Lung (tissue), 12 donors: ENCODE measurements around the gene PHB1. TPM values are rescaled to one million over a fixed set of nuclear protein-coding genes. Genes with fewer than 3 reads are reported as not detected.

ENCODE experiments used
- ATAC-seq: fragments of 200-7000 bp; cut with Tn5 transposase; one replicate; pipeline ENCODE4 v1.9.1; 2020; ENCODE audit warnings: moderate number of reproducible peaks; ENCODE audit not compliant: insufficient read depth, low FRiP score
- DNase-seq, 3 donors: peaks; one replicate each; pipeline ENCODE4 v3.0.0-alpha.2; 2013 to 2017
- H3K27ac ChIP-seq, 2 donors: one replicate each; pipeline ENCODE4 v1.5.1; 2013; ENCODE audit warnings: mild to moderate bottlenecking in 2 of 2, moderate library complexity in 2 of 2, control low read depth in 1 of 2, inconsistent platforms in 1 of 2, low read depth in 1 of 2, low read length in 1 of 2
- H3K27me3 ChIP-seq, 3 donors: one replicate each; pipeline ENCODE4 v1.5.1; 2013; ENCODE audit warnings: low read length in 2 of 3; ENCODE audit not compliant: control insufficient read depth in 3 of 3, insufficient read depth in 3 of 3
- H3K36me3 ChIP-seq, 4 donors: one replicate each; pipeline ENCODE4 v1.5.1; 2013; ENCODE audit warnings: low read length in 4 of 4, mild to moderate bottlenecking in 1 of 4, moderate library complexity in 1 of 4; ENCODE audit not compliant: control insufficient read depth in 4 of 4, insufficient read depth in 4 of 4
- H3K4me1 ChIP-seq, 5 donors: one replicate each; pipeline ENCODE4 v1.5.1; 2013; ENCODE audit warnings: low read length in 5 of 5, mild to moderate bottlenecking in 2 of 5, moderate library complexity in 1 of 5; ENCODE audit not compliant: control insufficient read depth in 5 of 5, insufficient read depth in 5 of 5
- H3K4me3 ChIP-seq: one replicate; pipeline ENCODE4 v1.5.1; 2013; ENCODE audit warnings: mild to moderate bottlenecking, control low read depth, moderate library complexity
- H3K9ac ChIP-seq, 2 donors: one replicate each; pipeline ENCODE4 v1.5.1; 2013; ENCODE audit warnings: low read length in 2 of 2, control low read depth in 1 of 2; ENCODE audit not compliant: insufficient read depth in 1 of 2
- H3K9me3 ChIP-seq, 4 donors: one replicate each; pipeline ENCODE4 v1.5.1; 2013; ENCODE audit warnings: low read length in 3 of 4, mild to moderate bottlenecking in 1 of 4, moderate library complexity in 1 of 4; ENCODE audit not compliant: control insufficient read depth in 4 of 4, insufficient read depth in 3 of 4
- CTCF ChIP-seq: IDR thresholded peaks from 2 replicates; pipeline ENCODE4 v1.5.1; 2012; ENCODE audit warnings: mild to moderate bottlenecking; ENCODE audit errors: control extremely low read depth, extremely low read depth
- WGBS, 2 donors: extraction: QIAGEN DNeasy Blood & Tissue Kit; methylation state at CpG; one replicate each; pipeline ENCODE4 v1.1.7; 2013; 5-methylcytosine and 5-hydroxymethylcytosine counted together
- polyA plus RNA-seq, 2 donors: library from polyadenylated mRNA; stranded (reverse); fragments of 200-250 nt; gene quantifications; one replicate each; pipeline ENCODE4 v1.2.1, GENCODE V29; 2013
- total RNA-seq, 2 donors: library from RNA; depleted of rRNA in 1 of 2; stranded (reverse); fragments of >200 nt in 1 of 2; gene quantifications; one replicate each; pipeline ENCODE4 v1.2.1, GENCODE V29; 2014 to 2021
- donor health status: control.
- donor health status: control.
- donor health status: Bipolar disorder and iron deficiency.
- donor health status: healthy.
- donor health status: DM: yes; HTN: yes; CAD: no.

Gene PHB1
- total and polyA plus RNA-seq, 4 donors = 51.2 to 209 (median 128) TPM

GRCh38 chr17:49414271-49414621 is 436 bp downstream of the PHB1 start:
- Histone ChIP-seq H3K36me3 (peaks cover 17 to 28% (median 25%) of the 10 kb centered on the region in 4 donors), H3K4me3 (peak overlapping the region; percentile 89), H3K9me3 (no peaks in the 10 kb centered on the region), H3K27ac (peak overlapping the region; percentile 58 to 74), H3K9ac (peak overlapping the region; percentile 21 to 92), H3K27me3 (no peaks in the 10 kb centered on the region), H3K4me1 (peaks cover 0 to 12% (median 4%) of the 10 kb centered on the region in 5 donors)
- no peak for ATAC-seq
- TF ChIP-seq CTCF = no peak
- 0 to 1% methylated on average over 10 of the region's 10 CpGs for WGBS, 2 donors
- no peak for DNase-seq

- TF ChIP-seq CTCF = no peak
- 69 to 85% methylated on average over 14 of the region's 14 CpGs for WGBS, 2 donors
- H3K27ac ChIP-seq = no peak overlapping the region
- H3K4me3 ChIP-seq = no peak overlapping the region
- H3K27me3 ChIP-seq = no peaks in the 10 kb centered on the region
- ATAC-seq = no peak
- H3K9ac ChIP-seq = no peak overlapping the region
- DNase-seq = no peak
- peaks cover 45 to 63% (median 56%) of the 10 kb centered on the region in 4 donors for H3K36me3 ChIP-seq
- H3K9me3 ChIP-seq = no peaks in the 10 kb centered on the region
- peaks cover 0 to 10% (median 3%) of the 10 kb centered on the region in 5 donors for H3K4me1 ChIP-seq
Measured at GRCh38 chr17:49409066-49409465, 5.6 kb downstream of the PHB1 start.

- H3K4me1 ChIP-seq = peaks cover 0 to 6% (median 0%) of the 10 kb centered on the region in 5 donors
- no peak overlapping the region for H3K4me3 ChIP-seq
- H3K27me3 ChIP-seq = no peaks in the 10 kb centered on the region
- no peaks in the 10 kb centered on the region for H3K9me3 ChIP-seq
- H3K27ac ChIP-seq = peak overlapping the region in 1 of 2 donors; percentile 10
- TF ChIP-seq CTCF = peak; percentile 59
- DNase-seq = peak; percentile 78 to 83 (median 80)
- H3K9ac ChIP-seq = no peak overlapping the region
- H3K36me3 ChIP-seq = peaks cover 45 to 65% (median 57%) of the 10 kb centered on the region in 4 donors
- WGBS, 2 donors = 27 to 28% methylated on average over 9 of the region's 9 CpGs
- no peak for ATAC-seq
Measured at GRCh38 chr17:49407981-49408501, 6.6 kb downstream of the PHB1 start.

- Histone ChIP-seq H3K4me1 (peaks cover 0 to 10% (median 2%) of the 10 kb centered on the region in 5 donors), H3K27me3 (no peaks in the 10 kb centered on the region), H3K9ac (no peak overlapping the region), H3K9me3 (no peaks in the 10 kb centered on the region), H3K36me3 (peaks cover 45 to 58% (median 49%) of the 10 kb centered on the region in 4 donors), H3K27ac (no peak overlapping the region), H3K4me3 (no peak overlapping the region)
- no peak for TF ChIP-seq CTCF
- ATAC-seq (no peak), DNase-seq (no peak)
- 96 to 98% methylated on average over 9 of the region's 9 CpGs for WGBS, 2 donors
Measured at GRCh38 chr17:49407086-49407485, 7.6 kb downstream of the PHB1 start.
